ENCODE data around the gene PINK1. TPM values are rescaled to one million over a fixed set of nuclear protein-coding genes. Genes with fewer than 3 reads are reported as not detected.

The PINK1 gene
- total and polyA plus RNA-seq, 4 donors: 37.5 to 45.4 (median 40.8) TPM

DNA sequence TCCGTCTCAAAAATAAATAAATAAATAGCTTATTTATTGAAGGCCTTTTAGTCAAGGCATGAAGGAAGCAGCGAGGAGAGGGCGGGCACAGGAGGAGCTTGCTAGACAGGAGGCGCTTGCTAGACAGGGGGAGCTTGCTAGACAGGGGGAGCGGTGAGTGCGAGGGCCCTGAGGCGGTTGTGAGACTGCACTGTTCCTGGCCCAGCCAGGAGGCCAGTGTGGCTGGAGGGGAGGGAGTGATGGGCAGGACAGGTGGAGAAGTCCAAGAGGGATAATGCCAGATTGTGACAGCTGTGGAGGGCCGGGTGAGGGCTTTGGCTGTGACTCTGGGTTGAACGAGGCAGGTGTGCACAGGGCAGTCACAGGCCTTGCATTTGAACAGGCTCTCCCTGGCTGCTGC lies 66.3 kb downstream of the PINK1 start:
- DNase-seq (no peak), ATAC-seq (ENCODE audit: insufficient read depth, low FRiP score) (no peak)
- Histone ChIP-seq H3K36me3 (ENCODE audit: control insufficient read depth in 4 of 4, insufficient read depth in 4 of 4, low read length in 4 of 4) (no peaks in the 10 kb centered on the region), H3K4me3 (no peak overlapping the region), H3K27ac (ENCODE audit: low read depth in 1 of 2, low read length in 1 of 2) (no peak overlapping the region), H3K9ac (ENCODE audit: insufficient read depth in 1 of 2, low read length in 2 of 2) (no peak overlapping the region), H3K4me1 (ENCODE audit: control insufficient read depth in 5 of 5, insufficient read depth in 5 of 5, low read length in 5 of 5) (peaks cover 0 to 3% (median 0%) of the 10 kb centered on the region in 5 donors), H3K27me3 (ENCODE audit: control insufficient read depth in 3 of 3, insufficient read depth in 3 of 3, low read length in 2 of 3) (no peaks in the 10 kb centered on the region), H3K9me3 (ENCODE audit: control insufficient read depth in 4 of 4, insufficient read depth in 3 of 4, low read length in 3 of 4) (no peaks in the 10 kb centered on the region)
- 89 to 95% methylated on average over 9 of the region's 9 CpGs for WGBS, 2 donors
- TF ChIP-seq, protein P1, sequence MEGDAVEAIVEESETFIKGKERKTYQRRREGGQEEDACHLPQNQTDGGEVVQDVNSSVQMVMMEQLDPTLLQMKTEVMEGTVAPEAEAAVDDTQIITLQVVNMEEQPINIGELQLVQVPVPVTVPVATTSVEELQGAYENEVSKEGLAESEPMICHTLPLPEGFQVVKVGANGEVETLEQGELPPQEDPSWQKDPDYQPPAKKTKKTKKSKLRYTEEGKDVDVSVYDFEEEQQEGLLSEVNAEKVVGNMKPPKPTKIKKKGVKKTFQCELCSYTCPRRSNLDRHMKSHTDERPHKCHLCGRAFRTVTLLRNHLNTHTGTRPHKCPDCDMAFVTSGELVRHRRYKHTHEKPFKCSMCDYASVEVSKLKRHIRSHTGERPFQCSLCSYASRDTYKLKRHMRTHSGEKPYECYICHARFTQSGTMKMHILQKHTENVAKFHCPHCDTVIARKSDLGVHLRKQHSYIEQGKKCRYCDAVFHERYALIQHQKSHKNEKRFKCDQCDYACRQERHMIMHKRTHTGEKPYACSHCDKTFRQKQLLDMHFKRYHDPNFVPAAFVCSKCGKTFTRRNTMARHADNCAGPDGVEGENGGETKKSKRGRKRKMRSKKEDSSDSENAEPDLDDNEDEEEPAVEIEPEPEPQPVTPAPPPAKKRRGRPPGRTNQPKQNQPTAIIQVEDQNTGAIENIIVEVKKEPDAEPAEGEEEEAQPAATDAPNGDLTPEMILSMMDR (IDR thresholded peaks at IDR 0.05; ENCODE audit: control extremely low read depth, extremely low read depth): no peak

GRCh38 chr1:20700636-20701215 lies 67.5 kb downstream of the PINK1 start:
- 90 to 93% methylated on average over 17 of the region's 17 CpGs for WGBS, 2 donors
- no peaks in the 10 kb centered on the region for H3K36me3 ChIP-seq (ENCODE audit: control insufficient read depth in 4 of 4, insufficient read depth in 4 of 4, low read length in 4 of 4)
- no peaks in the 10 kb centered on the region for H3K9me3 ChIP-seq (ENCODE audit: control insufficient read depth in 4 of 4, insufficient read depth in 3 of 4, low read length in 3 of 4)
- no peak for ATAC-seq (ENCODE audit: insufficient read depth, low FRiP score)
- no peaks in the 10 kb centered on the region for H3K27me3 ChIP-seq (ENCODE audit: control insufficient read depth in 3 of 3, insufficient read depth in 3 of 3, low read length in 2 of 3)
- peaks cover 0 to 3% (median 0%) of the 10 kb centered on the region in 5 donors for H3K4me1 ChIP-seq (ENCODE audit: control insufficient read depth in 5 of 5, insufficient read depth in 5 of 5, low read length in 5 of 5)
- no peak overlapping the region for H3K27ac ChIP-seq (ENCODE audit: low read depth in 1 of 2, low read length in 1 of 2)
- DNase-seq: no peak
- no peak overlapping the region for H3K9ac ChIP-seq (ENCODE audit: insufficient read depth in 1 of 2, low read length in 2 of 2)
- TF ChIP-seq, protein P1 (IDR thresholded peaks at IDR 0.05; ENCODE audit: control extremely low read depth, extremely low read depth): no peak
- H3K4me3 ChIP-seq: no peak overlapping the region

Other genes starting within 250 kb of the PINK1 start
- 10 to 100 TPM; 32.5 to 44.3 TPM for gene CAMK2N1, start 147.2 kb upstream of the PINK1 start, total RNA-seq
- 10 to 100 TPM in 1 of 2 donors, 1 to 10 TPM in 1; 6.5 to 24.0 TPM for gene CAMK2N1, start 147.2 kb upstream of the PINK1 start, polyA plus RNA-seq
- 10 to 100 TPM; 21.5 to 32.6 TPM for gene MUL1, start 125.3 kb upstream of the PINK1 start, total RNA-seq
- 10 to 100 TPM in 1 of 2 donors, 1 to 10 TPM in 1; 6.0 to 27.7 TPM for gene MUL1, start 125.3 kb upstream of the PINK1 start, polyA plus RNA-seq
- under 1 TPM; 0.37 to 0.67 TPM for gene FAM43B, start 80.9 kb upstream of the PINK1 start, total RNA-seq
- gene FAM43B, start 80.9 kb upstream of the PINK1 start, polyA plus RNA-seq: under 1 TPM; 0.20 to 0.21 TPM
- 1 to 10 TPM in 1 of 2 donors, under 1 TPM in 1; 0.40 to 3.4 TPM for gene CDA, start 44.4 kb upstream of the PINK1 start, total RNA-seq
- 10 to 100 TPM in 1 of 2 donors, 1 to 10 TPM in 1; 3.3 to 47.5 TPM for gene CDA, start 44.4 kb upstream of the PINK1 start, polyA plus RNA-seq
- 100 to 1,000 TPM; 121 to 286 TPM for gene DDOST, start 27.9 kb downstream of the PINK1 start, total RNA-seq
- 100 to 1,000 TPM; 170 to 304 TPM for gene DDOST, start 27.9 kb downstream of the PINK1 start, polyA plus RNA-seq
- 1 to 10 TPM; 6.3 to 9.6 TPM for gene KIF17, start 84.5 kb downstream of the PINK1 start, total RNA-seq
- 1 to 10 TPM; 4.1 to 5.5 TPM for gene KIF17, start 84.5 kb downstream of the PINK1 start, polyA plus RNA-seq
- gene SH2D5, start 99.2 kb downstream of the PINK1 start, total RNA-seq: under 1 TPM in 1 of 2 donors, not detected in 1; 0.52 TPM
- under 1 TPM; 0.37 to 0.93 TPM for gene SH2D5, start 99.2 kb downstream of the PINK1 start, polyA plus RNA-seq
- 100 to 1,000 TPM; 143 to 316 TPM for gene HP1BP3, start 153.8 kb downstream of the PINK1 start, total RNA-seq
- gene HP1BP3, start 153.8 kb downstream of the PINK1 start, polyA plus RNA-seq: 10 to 100 TPM; 63.0 to 92.9 TPM

Measured in lung (tissue), 12 donors.